ENCODE measurements around the gene UBALD2. TPM values are rescaled to one million over a fixed set of nuclear protein-coding genes. Genes with fewer than 3 reads are reported as not detected.
"Not testable (repeated sequence)": the region's sequence is repeated elsewhere in the genome, so short reads cannot be mapped to it uniquely, and the experiment has no call there.

UBALD2 gene
- total and polyA plus RNA-seq, 2 donors = 42.5 to 48.1 TPM

- peak overlapping the region; percentile 32 to 55 for H3K4me3 ChIP-seq (ENCODE audit: low read length in 2 of 2)
- no peak overlapping the region for H3K27ac ChIP-seq (ENCODE audit: low read depth in 1 of 2, low read length in 1 of 2)
- peaks cover 0 to 5% of the 10 kb centered on the region in 2 donors for H3K9me3 ChIP-seq (ENCODE audit: control insufficient read depth in 2 of 2, insufficient read depth in 1 of 2, low read length in 1 of 2)
- H3K4me1 ChIP-seq (ENCODE audit: control insufficient read depth in 2 of 2, insufficient read depth in 2 of 2, low read length in 2 of 2) = peaks cover 8 to 16% of the 10 kb centered on the region in 2 donors
- WGBS = 23% methylated on average over 12 of the region's 12 CpGs
- no peak for DNase-seq (ENCODE audit: low read depth in 6 of 9, low spot score in 9 of 9)
- H3K27me3 ChIP-seq (ENCODE audit: control insufficient read depth in 2 of 2, insufficient read depth in 1 of 2, low read length in 1 of 2) = peaks cover 42 to 66% of the 10 kb centered on the region in 2 donors
- no peaks in the 10 kb centered on the region for H3K36me3 ChIP-seq (ENCODE audit: control insufficient read depth in 2 of 2, insufficient read depth in 2 of 2, low read length in 1 of 2)
Observed at GRCh38 chr17:76241204-76241538, 24.0 kb upstream of the UBALD2 start.

- WGBS = 96% methylated on average over 15 of the region's 15 CpGs
- no peak overlapping the region for H3K4me3 ChIP-seq (ENCODE audit: low read length in 2 of 2)
- H3K27me3 ChIP-seq (ENCODE audit: control insufficient read depth in 2 of 2, insufficient read depth in 1 of 2, low read length in 1 of 2) = peaks cover 42 to 66% of the 10 kb centered on the region in 2 donors
Observed at GRCh38 chr17:76241691-76242255, 23.4 kb upstream of the UBALD2 start.

GRCh38 chr17:76243826-76244679 is 21.1 kb upstream of the UBALD2 start:
- no peak overlapping the region for H3K4me3 ChIP-seq (ENCODE audit: low read length in 2 of 2)
- 42% methylated on average over 12 of the region's 12 CpGs for WGBS
- H3K9me3 ChIP-seq (ENCODE audit: control insufficient read depth in 2 of 2, insufficient read depth in 1 of 2, low read length in 1 of 2) = peaks cover 0 to 5% of the 10 kb centered on the region in 2 donors
- peaks cover 8 to 25% of the 10 kb centered on the region in 2 donors for H3K4me1 ChIP-seq (ENCODE audit: control insufficient read depth in 2 of 2, insufficient read depth in 2 of 2, low read length in 2 of 2)
- no peaks in the 10 kb centered on the region for H3K36me3 ChIP-seq (ENCODE audit: control insufficient read depth in 2 of 2, insufficient read depth in 2 of 2, low read length in 1 of 2)
- H3K27ac ChIP-seq (ENCODE audit: low read depth in 1 of 2, low read length in 1 of 2) = no peak overlapping the region
- no peak for DNase-seq (ENCODE audit: low read depth in 6 of 9, low spot score in 9 of 9)
- H3K27me3 ChIP-seq (ENCODE audit: control insufficient read depth in 2 of 2, insufficient read depth in 1 of 2, low read length in 1 of 2) = peaks cover 28 to 47% of the 10 kb centered on the region in 2 donors

More at GRCh38 chr17:76241691-76242255, 23.4 kb upstream of the UBALD2 start:
- H3K36me3 ChIP-seq (ENCODE audit: control insufficient read depth in 2 of 2, insufficient read depth in 2 of 2, low read length in 1 of 2) = no peaks in the 10 kb centered on the region
- H3K4me1 ChIP-seq (ENCODE audit: control insufficient read depth in 2 of 2, insufficient read depth in 2 of 2, low read length in 2 of 2) = peaks cover 8 to 22% of the 10 kb centered on the region in 2 donors
- DNase-seq (ENCODE audit: low read depth in 6 of 9, low spot score in 9 of 9) = no peak
- H3K27ac ChIP-seq (ENCODE audit: low read depth in 1 of 2, low read length in 1 of 2) = no peak overlapping the region
- H3K9me3 ChIP-seq (ENCODE audit: control insufficient read depth in 2 of 2, insufficient read depth in 1 of 2, low read length in 1 of 2) = peaks cover 0 to 5% of the 10 kb centered on the region in 2 donors

- not testable (repeated sequence) for DNase-seq (ENCODE audit: low read depth in 6 of 9, low spot score in 9 of 9); H3K4me3 ChIP-seq (ENCODE audit: low read length in 2 of 2); H3K9me3 ChIP-seq (ENCODE audit: control insufficient read depth in 2 of 2, insufficient read depth in 1 of 2, low read length in 1 of 2); H3K36me3 ChIP-seq (ENCODE audit: control insufficient read depth in 2 of 2, insufficient read depth in 2 of 2, low read length in 1 of 2); H3K27ac ChIP-seq (ENCODE audit: low read depth in 1 of 2, low read length in 1 of 2)
- peaks cover 8 to 24% of the 10 kb centered on the region in 2 donors for H3K4me1 ChIP-seq (ENCODE audit: control insufficient read depth in 2 of 2, insufficient read depth in 2 of 2, low read length in 2 of 2)
- H3K27me3 ChIP-seq (ENCODE audit: control insufficient read depth in 2 of 2, insufficient read depth in 1 of 2, low read length in 1 of 2) = peaks cover 21 to 41% of the 10 kb centered on the region in 2 donors
- 98% methylated on average over 8 of the region's 8 CpGs for WGBS
Observed at GRCh38 chr17:76244721-76245120, 20.4 kb upstream of the UBALD2 start.

GRCh38 chr17:76246080-76247066 is 18.8 kb upstream of the UBALD2 start:
- Histone ChIP-seq H3K27ac (ENCODE audit: low read depth in 1 of 2, low read length in 1 of 2) (peak overlapping the region in 1 of 2 donors; percentile 69), H3K4me3 (ENCODE audit: low read length in 2 of 2) (no peak overlapping the region), H3K9me3 (ENCODE audit: control insufficient read depth in 2 of 2, insufficient read depth in 1 of 2, low read length in 1 of 2) (no peaks in the 10 kb centered on the region), H3K27me3 (ENCODE audit: control insufficient read depth in 2 of 2, insufficient read depth in 1 of 2, low read length in 1 of 2) (peaks cover 9 to 29% of the 10 kb centered on the region in 2 donors), H3K4me1 (ENCODE audit: control insufficient read depth in 2 of 2, insufficient read depth in 2 of 2, low read length in 2 of 2) (peaks cover 2 to 14% of the 10 kb centered on the region in 2 donors), H3K36me3 (ENCODE audit: control insufficient read depth in 2 of 2, insufficient read depth in 2 of 2, low read length in 1 of 2) (no peaks in the 10 kb centered on the region)
- 62% methylated on average over 7 of the region's 7 CpGs for WGBS
- peak in 2 of 9 donors; percentile 53 to 75 for DNase-seq (ENCODE audit: low read depth in 6 of 9, low spot score in 9 of 9)

GRCh38 chr17:76247304-76247703 is 17.8 kb upstream of the UBALD2 start:
- Histone ChIP-seq H3K9me3 (ENCODE audit: control insufficient read depth in 2 of 2, insufficient read depth in 1 of 2, low read length in 1 of 2) (no peaks in the 10 kb centered on the region), H3K4me3 (ENCODE audit: low read length in 2 of 2) (no peak overlapping the region), H3K4me1 (ENCODE audit: control insufficient read depth in 2 of 2, insufficient read depth in 2 of 2, low read length in 2 of 2) (peaks cover 2 to 22% of the 10 kb centered on the region in 2 donors), H3K36me3 (ENCODE audit: control insufficient read depth in 2 of 2, insufficient read depth in 2 of 2, low read length in 1 of 2) (no peaks in the 10 kb centered on the region), H3K27me3 (ENCODE audit: control insufficient read depth in 2 of 2, insufficient read depth in 1 of 2, low read length in 1 of 2) (peaks cover 0 to 20% of the 10 kb centered on the region in 2 donors), H3K27ac (ENCODE audit: low read depth in 1 of 2, low read length in 1 of 2) (no peak overlapping the region)
- 97% methylated on average over 8 of the region's 8 CpGs for WGBS
- DNase-seq (ENCODE audit: low read depth in 6 of 9, low spot score in 9 of 9) = no peak

- 97% methylated on average over 11 of the region's 11 CpGs for WGBS
- no peak for DNase-seq (ENCODE audit: low read depth in 6 of 9, low spot score in 9 of 9)
- Histone ChIP-seq H3K4me1 (ENCODE audit: control insufficient read depth in 2 of 2, insufficient read depth in 2 of 2, low read length in 2 of 2) (peaks cover 2 to 28% of the 10 kb centered on the region in 2 donors), H3K9me3 (ENCODE audit: control insufficient read depth in 2 of 2, insufficient read depth in 1 of 2, low read length in 1 of 2) (no peaks in the 10 kb centered on the region), H3K27me3 (ENCODE audit: control insufficient read depth in 2 of 2, insufficient read depth in 1 of 2, low read length in 1 of 2) (peaks cover 0 to 11% of the 10 kb centered on the region in 2 donors), H3K27ac (ENCODE audit: low read depth in 1 of 2, low read length in 1 of 2) (no peak overlapping the region), H3K4me3 (ENCODE audit: low read length in 2 of 2) (no peak overlapping the region), H3K36me3 (ENCODE audit: control insufficient read depth in 2 of 2, insufficient read depth in 2 of 2, low read length in 1 of 2) (no peaks in the 10 kb centered on the region)
Observed at GRCh38 chr17:76248013-76248782, 16.9 kb upstream of the UBALD2 start.

GRCh38 chr17:76250141-76250540 is 15.0 kb upstream of the UBALD2 start:
- Histone ChIP-seq H3K4me3 (ENCODE audit: low read length in 2 of 2) (no peak overlapping the region), H3K27ac (ENCODE audit: low read depth in 1 of 2, low read length in 1 of 2) (no peak overlapping the region), H3K36me3 (ENCODE audit: control insufficient read depth in 2 of 2, insufficient read depth in 2 of 2, low read length in 1 of 2) (no peaks in the 10 kb centered on the region), H3K9me3 (ENCODE audit: control insufficient read depth in 2 of 2, insufficient read depth in 1 of 2, low read length in 1 of 2) (no peaks in the 10 kb centered on the region), H3K27me3 (ENCODE audit: control insufficient read depth in 2 of 2, insufficient read depth in 1 of 2, low read length in 1 of 2) (no peaks in the 10 kb centered on the region), H3K4me1 (ENCODE audit: control insufficient read depth in 2 of 2, insufficient read depth in 2 of 2, low read length in 2 of 2) (peaks cover 0 to 29% of the 10 kb centered on the region in 2 donors)
- DNase-seq (ENCODE audit: low read depth in 6 of 9, low spot score in 9 of 9) = no peak
- 96% methylated on average over 6 of the region's 6 CpGs for WGBS
